T follicular helper cell (primary cell): ENCODE data around the gene RNF207.
"Not testable (repeated sequence)": the region's sequence is repeated elsewhere in the genome, so short reads cannot be mapped to it uniquely, and the experiment has no call there.

Source experiments
- DNase-seq: peaks from one replicate; pipeline ENCODE4 v3.0.0-alpha.2; 2020; ENCODE audit warnings: low read depth

RNF207 gene

GRCh38 chr1:6200188-6200809 lies 5.6 kb upstream of the RNF207 start:
- no peak for DNase-seq

- DNase-seq: no peak
These were observed 3.7 kb upstream of the RNF207 start for GRCh38 chr1:6202256-6202655.

GRCh38 chr1:6206520-6206855 lies 569 bp downstream of the RNF207 start:
- no peak for DNase-seq

DNA sequence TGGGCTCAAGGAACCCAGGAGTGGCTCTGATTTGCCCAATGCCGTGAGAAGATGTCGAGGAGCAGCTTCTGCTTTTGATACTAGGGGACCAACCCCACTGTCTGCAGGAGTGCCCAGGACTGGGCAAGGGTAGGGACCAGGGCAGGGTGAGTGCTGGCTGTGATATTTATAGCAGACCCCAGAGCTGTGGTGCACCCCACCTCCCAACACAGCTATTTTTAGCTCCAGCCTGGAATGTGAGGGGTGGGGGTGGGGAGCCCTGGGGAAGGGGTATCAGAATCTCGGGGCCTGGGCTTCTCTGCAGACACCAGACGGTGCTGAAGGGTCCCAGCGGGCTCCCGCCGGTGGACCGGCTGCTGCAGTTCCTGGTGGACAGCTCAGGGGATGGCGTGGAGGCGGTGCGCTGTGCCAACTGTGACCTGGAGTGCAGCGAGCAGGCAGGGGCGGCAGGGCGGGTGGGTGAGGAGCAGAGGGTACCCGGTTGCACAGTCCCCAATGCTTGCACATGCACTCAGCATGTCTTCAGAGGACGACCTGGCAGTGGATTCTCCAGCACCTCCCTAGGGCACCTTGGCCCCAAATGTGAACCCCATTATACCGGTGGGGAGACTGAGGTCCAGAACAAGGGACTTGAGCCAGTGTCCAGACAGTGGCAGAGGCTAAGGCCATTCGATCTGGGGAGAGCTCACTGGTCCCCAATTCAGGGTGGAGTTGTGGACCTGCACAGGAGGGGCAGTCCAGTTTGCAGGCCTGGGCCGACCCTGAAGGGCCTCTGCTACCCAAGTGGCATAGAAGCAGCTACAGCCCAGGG lies 1.4 kb downstream of the RNF207 start:
- DNase-seq: no peak

GRCh38 chr1:6207921-6208320 lies 2.0 kb downstream of the RNF207 start:
- DNase-seq: no peak

DNA sequence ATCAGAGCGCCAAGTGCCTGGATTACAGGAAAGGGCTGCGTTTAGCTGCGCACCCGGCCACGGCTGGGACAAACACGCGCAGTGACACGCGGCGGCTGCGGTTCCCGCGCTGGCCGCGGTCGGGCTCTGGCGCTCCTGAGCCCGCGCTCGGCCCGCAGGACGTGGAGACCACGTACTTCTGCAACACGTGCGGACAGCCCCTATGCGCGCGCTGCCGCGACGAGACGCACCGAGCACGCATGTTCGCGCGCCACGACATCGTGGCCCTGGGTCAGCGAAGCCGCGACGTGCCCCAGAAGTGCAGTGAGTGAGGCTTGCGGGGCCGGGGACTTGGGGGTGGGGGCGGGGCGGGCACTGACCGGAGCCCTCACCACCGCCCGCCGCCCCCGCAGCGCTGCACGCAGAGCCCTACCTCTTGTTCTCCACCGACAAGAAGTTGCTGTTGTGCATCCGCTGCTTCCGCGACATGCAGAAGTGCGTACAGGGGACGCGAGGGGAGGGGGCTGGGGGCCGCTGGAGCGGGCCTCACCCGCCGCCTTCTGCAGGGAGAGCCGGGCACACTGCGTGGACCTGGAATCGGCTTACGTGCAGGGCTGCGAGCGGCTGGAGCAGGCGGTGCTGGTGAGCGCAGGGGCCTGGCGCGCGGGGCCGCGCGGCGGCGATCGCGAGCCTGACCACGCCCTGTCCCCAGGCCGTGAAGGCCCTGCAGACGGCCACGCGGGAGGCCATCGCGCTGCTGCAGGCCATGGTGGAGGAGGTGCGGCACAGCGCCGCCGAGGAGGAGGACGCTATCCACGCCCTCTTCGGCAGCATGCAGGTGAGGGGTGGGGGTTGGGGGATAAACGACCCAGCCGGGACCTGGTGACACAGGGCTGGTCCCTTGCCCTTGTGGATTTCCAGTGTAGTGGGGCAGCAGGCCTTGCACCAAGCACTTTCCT lies 3.1 kb downstream of the RNF207 start:
- no peak for DNase-seq

GRCh38 chr1:6209661-6210580 lies 4.0 kb downstream of the RNF207 start:
- DNase-seq: no peak

DNA sequence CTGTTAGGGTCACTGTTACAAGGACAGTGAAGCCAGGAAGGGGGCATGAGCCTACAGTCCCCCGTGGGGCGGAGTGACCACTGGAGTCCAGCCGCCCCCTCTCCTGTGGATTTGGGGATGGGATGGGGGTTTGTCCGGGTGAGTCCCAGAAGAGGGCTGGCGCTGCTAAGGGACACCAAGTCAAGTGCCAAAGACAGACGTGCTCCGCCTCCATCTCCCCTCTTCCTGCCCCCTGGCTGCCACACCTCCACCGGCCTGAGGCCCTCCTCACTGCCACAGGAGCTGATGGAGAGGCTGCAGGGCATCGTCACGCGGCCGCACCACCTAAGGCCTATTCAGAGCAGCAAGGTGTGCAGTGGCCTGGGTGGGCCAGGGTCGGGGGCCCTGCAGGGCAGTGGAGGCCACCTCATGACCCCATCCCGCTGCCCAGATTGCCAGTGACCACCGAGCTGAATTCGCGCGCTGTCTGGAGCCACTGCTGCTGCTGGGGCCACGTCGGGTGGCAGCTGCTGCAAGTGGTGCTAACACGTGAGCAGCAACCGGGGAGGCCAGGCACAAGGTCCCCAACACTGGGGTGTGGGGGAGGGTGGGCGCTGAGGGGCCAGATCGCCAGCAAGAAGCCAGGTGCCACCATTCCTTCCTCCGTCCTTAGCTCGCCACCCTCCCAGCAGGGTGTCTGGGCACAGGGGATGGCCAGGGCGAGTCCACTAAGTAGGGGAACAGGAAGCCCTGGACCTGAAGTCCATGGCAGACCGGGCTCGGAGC lies 4.9 kb downstream of the RNF207 start:
- no peak for DNase-seq

DNA sequence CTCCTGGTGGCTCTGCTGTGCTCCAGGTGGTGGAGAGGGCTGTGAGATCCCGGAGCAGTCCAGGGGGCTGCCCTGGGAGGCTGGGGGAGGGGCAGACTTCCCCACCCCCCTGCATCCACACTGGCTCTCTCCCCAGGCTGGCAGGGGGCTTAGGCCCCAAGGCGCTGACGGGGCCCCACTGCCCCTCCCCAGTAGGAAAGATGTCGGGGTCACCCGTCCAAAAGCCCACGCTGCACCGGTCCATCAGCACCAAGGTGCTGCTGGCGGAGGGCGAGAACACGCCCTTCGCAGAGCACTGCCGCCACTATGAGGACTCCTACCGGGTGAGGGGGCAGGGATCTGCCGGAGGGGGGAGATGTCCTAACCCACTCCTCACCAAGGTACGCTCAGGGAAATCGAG lies 5.8 kb downstream of the RNF207 start:
- DNase-seq: no peak

DNA sequence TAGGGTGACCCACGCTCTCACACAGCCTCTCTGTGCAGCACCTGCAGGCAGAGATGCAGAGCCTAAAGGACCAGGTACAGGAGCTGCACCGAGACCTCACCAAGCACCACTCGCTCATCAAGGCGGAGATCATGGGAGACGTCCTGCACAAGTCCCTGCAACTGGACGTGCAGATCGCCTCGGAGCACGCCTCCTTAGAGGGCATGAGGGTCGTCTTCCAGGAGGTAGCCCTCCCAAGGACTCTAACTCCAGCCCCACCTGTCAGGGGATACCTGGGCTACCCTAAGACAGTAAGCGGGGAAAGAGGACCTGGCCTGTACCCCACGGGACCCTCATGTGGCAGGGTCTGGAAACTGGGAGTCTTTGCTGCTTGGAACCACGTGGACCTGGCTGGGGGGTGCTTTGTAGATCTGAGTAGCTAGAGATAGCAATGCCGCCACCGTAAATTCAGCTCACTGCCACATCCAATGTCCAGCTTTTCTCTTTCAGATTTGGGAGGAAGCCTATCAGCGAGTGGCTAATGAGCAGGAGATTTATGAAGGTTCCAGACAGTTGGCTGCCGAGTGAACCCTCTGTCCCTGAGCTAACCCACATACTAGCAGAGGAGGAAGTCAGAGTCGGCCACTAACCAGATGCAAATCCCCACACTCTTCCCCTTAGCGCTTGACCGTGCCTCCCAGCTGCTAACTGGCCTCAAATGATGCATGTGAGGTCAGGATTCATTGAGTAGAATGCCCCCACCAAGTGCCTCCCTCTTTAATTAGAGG lies 6.5 kb downstream of the RNF207 start:
- DNase-seq: no peak

DNA sequence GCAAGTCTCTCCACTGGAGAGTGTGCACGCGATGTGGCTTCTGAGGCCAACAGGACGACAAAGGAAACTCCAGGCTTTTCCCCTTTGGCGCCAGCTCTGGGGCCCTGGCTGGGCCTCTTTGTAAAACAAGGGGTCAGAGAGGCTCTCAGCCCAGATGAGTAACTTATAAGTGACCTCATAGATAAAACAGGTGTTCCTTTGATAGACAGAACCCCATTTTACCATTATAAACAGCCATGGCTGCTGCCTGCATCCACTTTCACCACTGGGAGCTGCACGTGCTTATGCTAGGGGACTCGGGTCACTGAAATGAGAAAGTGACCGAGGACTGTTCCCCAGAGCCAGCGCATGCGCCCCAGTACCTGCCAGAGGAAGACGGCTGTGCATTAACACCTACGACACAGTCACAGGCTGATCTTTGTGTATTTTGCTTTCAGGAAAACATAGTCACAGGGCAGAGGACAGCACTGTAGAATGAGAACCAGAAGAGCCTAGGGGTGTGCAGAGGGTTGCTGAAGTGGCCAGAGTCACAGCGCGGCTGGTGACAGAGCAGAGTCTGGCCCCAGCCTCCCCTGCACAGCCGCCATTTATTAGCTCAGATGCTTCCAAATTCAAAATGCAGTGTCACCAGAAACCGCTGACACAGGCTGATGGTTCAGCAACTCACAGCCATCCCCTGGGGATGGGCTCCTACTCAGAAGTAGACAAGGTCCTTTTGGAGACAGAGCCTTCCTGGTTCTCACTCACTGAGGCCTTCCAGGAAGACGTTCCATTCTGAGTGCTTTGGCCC lies 12.7 kb downstream of the RNF207 start:
- no peak for DNase-seq

GRCh38 chr1:6219641-6220040 lies 13.7 kb downstream of the RNF207 start:
- DNase-seq: not testable (repeated sequence)

- DNase-seq: no peak
These were observed 14.3 kb downstream of the RNF207 start for GRCh38 chr1:6220236-6220635.

- no peak for DNase-seq
These were observed 15.4 kb downstream of the RNF207 start for GRCh38 chr1:6221210-6221784.

- no peak for DNase-seq
These were observed 16.7 kb downstream of the RNF207 start for GRCh38 chr1:6222636-6223035.

GRCh38 chr1:6223617-6224016 lies 17.7 kb downstream of the RNF207 start:
- DNase-seq: no peak

DNA sequence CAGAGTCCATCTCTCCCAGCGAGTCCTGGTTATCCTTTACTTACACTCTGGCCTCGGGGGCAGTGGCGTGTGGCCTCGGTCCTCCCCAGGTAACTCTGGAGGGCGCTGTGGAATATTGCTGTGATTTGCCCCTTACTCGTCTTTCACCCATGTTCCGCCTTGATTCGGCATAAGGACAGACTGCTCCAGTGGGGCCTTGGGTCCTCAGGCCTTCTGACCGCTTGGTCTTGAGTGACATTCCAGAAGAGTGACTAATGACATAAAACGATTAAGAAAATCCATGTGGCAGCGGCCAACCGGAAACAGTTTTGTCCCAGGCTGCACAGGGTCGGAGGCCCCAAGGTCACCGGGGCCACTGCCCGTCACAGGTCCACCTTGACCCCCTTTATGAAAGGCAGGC lies 18.8 kb downstream of the RNF207 start:
- DNase-seq: no peak

DNA sequence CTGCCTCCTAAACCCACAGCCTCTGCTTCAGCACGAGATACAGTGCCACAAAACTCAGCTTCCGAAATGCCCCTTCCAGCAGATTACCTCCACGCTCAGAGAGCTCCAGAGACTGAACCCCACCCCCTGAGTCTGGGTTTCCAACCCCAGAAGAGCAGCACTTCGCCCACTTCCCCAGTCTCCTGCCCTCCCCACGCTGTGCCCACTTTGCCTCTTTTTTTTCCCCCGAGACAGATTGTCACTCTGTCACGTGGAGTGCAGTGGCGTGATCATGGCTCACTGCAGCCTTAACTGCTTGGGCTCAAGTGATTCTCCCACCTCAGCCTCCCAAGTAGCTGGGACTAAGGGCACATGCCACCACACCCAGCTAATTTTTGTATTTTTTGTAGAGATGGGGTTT lies 19.7 kb downstream of the RNF207 start:
- DNase-seq: no peak

- no peak for DNase-seq
These were observed 27.5 kb downstream of the RNF207 start for GRCh38 chr1:6233376-6233775.
